Heart left ventricle (tissue), 13 donors: Measurements from ENCODE around the gene HHATL.

Source experiments
- CTCF ChIP-seq, 12 donors: fragments of 200-600 bp; sonication (generic) in 4 of 12; IDR thresholded peaks; one replicate each; pipeline versions ENCODE4 v1.5.0 to v1.8.0; 2018 to 2022; ENCODE audit warnings: antibody characterized with exemption in 12 of 12, mild to moderate bottlenecking in 5 of 12
- POLR2A ChIP-seq, 2 donors: fragments of 450-650 bp; IDR thresholded peaks; one replicate each; pipeline ENCODE4 v1.6.1; 2017; ENCODE audit warnings: antibody characterized with exemption in 2 of 2, mild to moderate bottlenecking in 2 of 2, moderate library complexity in 2 of 2
- donor health status: ischemic (EF 13 %, LVEDD 7.1; RV severe dilation, severe dysfunction).
- donor health status: DM: no; HTN: yes; CAD: no.
- donor health status: DM: no; HTN: no; CAD: no.
- donor health status: ischemic (EF 25% LVEDD 6.9; RV normal size, moderate dysfunction).
- donor health status: ischemic (EF 25% LVEDD 5.7; RV mildly dilated, moderate dysfunction).
- donor health status: ischemic (EF 35%, LVEDD 5.7; RV mildly dilated, moderate dysfunction).
- donor health status: nonischemic (EF 11% LVEDD 7.7; RV severe dilation, severe dysfunction).
- donor health status: DM: yes; HTN: yes; CAD: no.
- donor health status: PGD.
- donor health status: ischemic (EF 29% LVEDD 5.4; RV normal size, mild dysfunction).
- donor health status: nonischemic (EF 23%, LVEDD 6.1; RV moderate dilation, normal function).

DNA sequence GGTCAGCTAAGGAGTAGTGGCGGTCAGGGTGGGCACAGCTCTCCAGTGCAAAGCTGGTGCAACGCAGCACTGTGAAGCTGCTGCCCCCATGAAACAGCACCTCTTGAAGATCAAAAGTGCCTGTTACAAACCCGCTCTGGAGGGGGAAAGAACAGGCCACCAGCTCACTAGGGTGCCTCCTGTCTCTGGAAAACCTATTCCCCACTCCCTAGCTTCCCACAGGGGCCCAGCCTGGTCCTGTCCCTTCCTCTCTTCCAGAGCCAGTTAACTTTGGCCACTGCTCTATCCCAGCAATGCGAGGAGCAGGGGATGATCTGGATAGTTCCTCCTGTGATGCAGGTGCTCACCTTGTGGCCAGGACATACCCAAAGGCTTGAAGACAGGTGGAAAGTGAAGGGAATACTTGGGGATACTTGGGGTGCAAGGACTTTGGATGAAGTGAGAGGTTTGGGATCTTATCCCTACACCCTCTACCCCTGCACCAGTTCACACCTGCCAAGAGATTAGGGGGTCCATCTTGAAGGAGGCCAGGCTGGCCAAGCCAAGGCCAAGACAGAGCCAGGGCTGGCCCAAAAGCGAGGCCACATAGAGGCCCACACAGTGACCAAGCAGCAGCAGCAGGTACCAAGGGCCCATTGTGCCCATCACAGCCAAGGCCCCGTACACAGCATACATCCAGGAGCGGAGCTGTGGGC, 4.2 kb downstream of the HHATL start:
- TF ChIP-seq CTCF (IDR thresholded peaks at IDR 0.05) (no peak), POLR2A (IDR thresholded peaks at IDR 0.05) (no peak)
